GM19468 (cell line): ENCODE data around the gene RFXAP.
"Not testable (repeated sequence)": the region's sequence is repeated elsewhere in the genome, so short reads cannot be mapped to it uniquely, and the experiment has no call there.

Experiments used
- ATAC-seq: cut with Tn5 transposase; IDR thresholded peaks from one replicate; pipeline ENCODE4 v1.9.1; 2021; ENCODE audit warnings: mild to moderate bottlenecking, moderate library complexity, moderate number of reproducible peaks; ENCODE audit not compliant: unreplicated experiment; ENCODE audit errors: extremely low read depth

Gene RFXAP, protein sequence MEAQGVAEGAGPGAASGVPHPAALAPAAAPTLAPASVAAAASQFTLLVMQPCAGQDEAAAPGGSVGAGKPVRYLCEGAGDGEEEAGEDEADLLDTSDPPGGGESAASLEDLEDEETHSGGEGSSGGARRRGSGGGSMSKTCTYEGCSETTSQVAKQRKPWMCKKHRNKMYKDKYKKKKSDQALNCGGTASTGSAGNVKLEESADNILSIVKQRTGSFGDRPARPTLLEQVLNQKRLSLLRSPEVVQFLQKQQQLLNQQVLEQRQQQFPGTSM

DNA sequence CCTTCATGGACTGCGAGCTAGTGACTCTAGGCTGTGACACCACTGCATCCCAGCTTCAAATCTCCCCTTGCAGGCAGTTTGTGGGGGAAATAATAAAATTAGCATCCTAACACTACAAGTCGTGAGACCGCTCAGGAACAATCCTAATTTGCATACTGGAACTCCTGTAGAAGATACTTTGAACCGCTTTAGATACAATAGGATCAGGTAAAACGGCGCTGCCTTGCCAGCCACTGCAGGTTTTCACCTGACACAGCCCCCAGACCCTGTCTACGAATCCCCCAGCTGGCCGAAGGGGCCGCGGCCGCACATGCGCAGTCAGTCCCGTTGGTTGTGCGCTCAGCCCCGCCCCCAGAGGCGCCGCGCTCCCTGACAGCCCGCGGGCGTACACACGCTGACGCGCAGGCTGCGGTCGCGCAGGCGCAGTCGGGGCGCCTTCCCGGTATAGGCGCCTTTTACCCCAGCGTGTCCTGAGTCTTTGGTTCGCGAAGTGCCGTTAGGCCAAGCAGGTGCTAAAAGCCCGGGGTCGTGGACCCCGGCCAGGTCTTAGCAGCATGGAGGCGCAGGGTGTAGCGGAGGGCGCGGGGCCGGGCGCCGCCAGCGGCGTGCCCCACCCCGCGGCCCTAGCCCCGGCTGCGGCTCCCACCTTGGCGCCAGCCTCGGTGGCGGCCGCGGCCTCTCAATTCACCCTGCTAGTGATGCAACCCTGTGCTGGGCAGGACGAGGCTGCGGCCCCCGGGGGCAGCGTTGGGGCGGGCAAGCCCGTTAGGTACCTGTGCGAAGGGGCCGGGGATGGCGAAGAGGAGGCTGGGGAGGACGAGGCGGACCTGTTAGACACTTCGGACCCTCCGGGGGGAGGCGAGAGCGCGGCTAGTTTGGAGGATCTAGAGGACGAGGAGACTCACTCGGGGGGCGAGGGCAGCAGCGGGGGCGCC is at the start of gene RFXAP:
Gene RFXAP, plus strand, starts transcription at position 419 of the 935 bp plus-strand sequence. Its CDS starts 136 bp downstream, at position 555.
- ATAC-seq = peak; percentile 92

GRCh38 chr13:36769545-36769944 is 49.5 kb upstream of the RFXAP start:
- no peak for ATAC-seq

GRCh38 chr13:36770741-36771140 is 48.3 kb upstream of the RFXAP start:
- ATAC-seq = no peak

DNA sequence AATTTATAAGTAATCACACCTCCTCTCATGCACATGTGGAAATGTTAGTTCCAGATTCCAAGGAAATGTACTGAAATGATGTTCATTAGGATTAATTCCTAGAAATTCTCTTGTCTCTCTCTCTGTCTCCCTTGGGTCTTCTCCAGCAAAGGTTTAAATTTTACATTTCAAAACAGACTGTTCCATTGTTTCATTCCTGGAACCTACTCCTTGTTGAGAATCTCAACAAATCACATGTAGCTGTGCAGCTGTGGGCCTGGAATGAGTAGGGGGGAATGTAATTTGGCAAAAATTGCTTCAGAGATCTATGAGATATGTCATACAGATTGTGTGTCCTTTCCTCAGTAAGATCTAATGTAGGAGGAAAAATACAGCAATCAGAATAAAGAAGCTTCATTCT is 46.2 kb upstream of the RFXAP start:
- ATAC-seq = no peak

DNA sequence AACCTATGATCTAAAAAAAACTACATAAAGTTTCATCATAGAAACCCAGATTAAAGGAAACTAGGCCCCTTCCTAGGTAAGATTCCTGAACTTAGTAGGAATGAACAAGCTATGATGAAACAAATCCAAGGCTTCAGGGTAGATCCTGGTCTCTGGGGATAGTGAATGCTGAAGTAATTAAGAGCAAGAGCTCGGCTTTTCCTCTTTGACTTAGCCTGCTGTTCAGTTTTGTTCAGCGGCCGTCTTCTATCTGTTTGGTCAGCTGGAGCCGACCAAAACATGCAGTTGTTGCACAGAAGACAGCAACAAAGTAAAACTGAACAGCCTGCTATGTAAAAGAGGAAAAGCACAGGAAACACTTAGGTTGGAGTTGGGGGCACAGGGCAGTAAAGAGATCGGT is 44.1 kb upstream of the RFXAP start:
- no peak for ATAC-seq

DNA sequence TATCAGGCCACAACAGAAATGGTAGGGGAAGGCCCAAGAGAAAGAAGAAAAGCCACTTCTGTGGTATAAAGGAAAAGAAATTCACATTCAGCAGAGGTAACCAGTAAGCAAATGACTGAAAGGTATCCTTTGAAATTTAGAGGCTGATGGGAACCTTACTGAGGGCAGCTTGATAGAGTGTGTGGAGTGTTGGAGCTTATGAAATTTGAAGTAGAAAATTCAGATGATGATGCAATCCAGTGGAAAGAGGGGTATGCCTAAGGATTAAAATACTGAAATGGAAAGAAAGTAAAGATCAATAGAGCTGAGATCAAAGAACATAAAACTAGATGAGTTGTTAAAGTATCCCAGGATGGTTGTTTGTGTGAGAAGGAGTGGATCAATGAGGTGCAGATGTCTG is 42.8 kb upstream of the RFXAP start:
- ATAC-seq = no peak

DNA sequence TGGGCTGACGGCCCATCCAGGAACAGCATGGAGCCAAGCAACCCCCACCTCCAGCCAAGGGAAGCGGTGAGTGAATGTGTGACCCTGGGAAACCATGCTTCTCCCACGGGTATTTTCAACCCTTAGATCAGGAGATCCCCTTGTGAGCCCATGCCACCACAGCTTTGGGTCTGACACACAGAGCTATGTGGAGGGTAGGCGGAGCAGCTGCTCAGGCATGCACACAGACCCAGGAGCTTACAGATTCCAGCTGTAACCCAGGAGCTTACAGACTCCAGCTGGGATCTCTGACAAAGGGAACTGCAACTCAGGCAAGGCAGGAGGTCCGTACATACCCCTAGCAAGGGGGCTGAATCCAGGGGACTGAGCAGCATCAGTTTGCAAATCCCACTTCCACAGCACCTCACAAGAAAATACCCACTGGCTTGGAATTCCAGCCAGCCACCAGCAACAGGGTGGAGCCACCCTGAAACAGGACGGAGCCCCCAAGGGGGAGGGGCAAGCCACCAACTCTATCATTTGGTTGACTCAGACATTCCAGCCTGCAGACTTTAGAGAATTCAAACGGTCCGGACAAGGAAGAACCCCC is 40.8 kb upstream of the RFXAP start:
- no peak for ATAC-seq

DNA sequence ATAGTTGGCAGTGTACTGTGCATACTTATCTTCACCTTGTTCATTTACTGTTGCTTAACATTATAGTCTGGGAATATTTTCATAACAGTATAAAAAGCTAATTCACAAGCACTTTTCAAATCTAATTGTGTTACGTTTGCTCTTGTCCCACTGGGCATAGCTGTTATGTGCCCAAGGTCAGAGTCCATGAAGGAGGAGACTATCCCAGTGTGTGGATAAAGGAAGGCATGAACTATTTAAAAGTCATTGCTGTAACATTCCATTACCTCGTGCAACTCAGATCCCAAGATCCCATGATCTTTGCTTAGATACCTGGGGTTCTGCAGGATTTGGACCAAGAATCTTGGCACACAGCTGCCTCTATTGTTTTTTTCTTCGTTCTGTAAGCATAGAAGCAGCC is 35.1 kb upstream of the RFXAP start:
- no peak for ATAC-seq

GRCh38 chr13:36786175-36786574 is 32.8 kb upstream of the RFXAP start:
- not testable (repeated sequence) for ATAC-seq

- ATAC-seq = no peak
Measured at GRCh38 chr13:36787181-36787580, 31.8 kb upstream of the RFXAP start.

- ATAC-seq = no peak
Measured at GRCh38 chr13:36788276-36788675, 30.7 kb upstream of the RFXAP start.

DNA sequence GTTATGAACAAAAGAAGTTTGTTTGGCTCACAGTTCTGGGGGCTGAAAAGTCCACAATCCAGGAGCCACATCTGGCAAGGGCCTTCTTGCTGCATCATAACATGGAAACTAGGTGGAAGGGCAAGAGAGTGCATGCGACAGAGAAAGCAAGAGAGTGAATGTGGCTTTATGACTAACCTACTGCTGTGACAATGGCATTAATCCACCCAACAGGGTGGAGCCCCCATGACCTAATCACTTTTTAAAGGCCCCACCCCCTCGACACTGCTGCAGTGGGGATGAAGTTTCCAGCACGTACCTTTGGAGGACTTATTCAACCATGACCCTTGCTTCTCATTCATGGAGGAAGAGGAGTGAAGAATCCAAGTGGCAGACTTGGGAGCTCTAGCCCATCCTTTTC is 30.0 kb upstream of the RFXAP start:
- no peak for ATAC-seq

DNA sequence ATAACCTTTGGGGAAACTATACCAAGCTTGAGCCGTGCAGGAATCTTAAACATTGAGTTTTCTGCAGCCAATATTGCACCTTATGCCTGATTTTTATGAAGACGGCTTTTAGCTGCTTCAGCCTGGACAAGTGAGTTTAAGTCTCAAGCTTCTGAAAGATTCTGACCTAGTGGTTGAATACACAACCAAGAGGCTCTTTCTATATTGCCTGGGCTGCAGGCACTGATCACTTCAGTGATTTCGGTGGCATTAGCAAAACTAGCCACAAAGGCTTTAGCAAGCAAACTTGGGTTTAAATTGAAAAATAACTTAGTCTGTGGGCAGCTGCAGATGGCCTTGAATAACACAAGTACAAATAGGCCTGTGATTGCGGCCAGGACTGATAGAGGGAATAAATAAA is 29.3 kb upstream of the RFXAP start:
- no peak for ATAC-seq

- ATAC-seq = no peak
Measured at GRCh38 chr13:36794706-36795105, 24.3 kb upstream of the RFXAP start.

GRCh38 chr13:36795463-36795862 is 23.6 kb upstream of the RFXAP start:
- ATAC-seq = no peak

- ATAC-seq = no peak
Measured at GRCh38 chr13:36796052-36796451, 23.0 kb upstream of the RFXAP start.

- no peak for ATAC-seq
Measured at GRCh38 chr13:36801035-36801434, 18.0 kb upstream of the RFXAP start.

DNA sequence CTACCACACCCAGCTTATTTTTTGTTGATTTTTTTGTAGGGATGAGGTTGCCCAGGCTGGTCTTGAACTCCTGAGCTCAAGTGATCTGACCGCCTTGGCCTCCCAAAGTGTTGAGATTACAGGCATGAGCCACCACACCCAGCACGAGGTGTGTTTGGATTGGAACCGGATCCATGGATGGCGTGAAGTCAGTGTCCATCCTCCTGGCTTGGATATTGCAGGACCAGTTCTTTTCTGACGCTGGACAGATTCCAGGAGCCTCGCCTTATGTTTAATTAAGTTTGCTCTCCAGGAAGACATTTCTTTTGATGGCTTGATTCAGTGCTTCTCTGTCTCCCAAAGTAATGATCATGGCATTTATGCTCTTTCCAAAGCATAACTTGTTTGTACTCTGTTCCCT is 14.4 kb upstream of the RFXAP start:
- no peak for ATAC-seq

GRCh38 chr13:36806102-36806501 is 12.9 kb upstream of the RFXAP start:
- ATAC-seq = no peak

DNA sequence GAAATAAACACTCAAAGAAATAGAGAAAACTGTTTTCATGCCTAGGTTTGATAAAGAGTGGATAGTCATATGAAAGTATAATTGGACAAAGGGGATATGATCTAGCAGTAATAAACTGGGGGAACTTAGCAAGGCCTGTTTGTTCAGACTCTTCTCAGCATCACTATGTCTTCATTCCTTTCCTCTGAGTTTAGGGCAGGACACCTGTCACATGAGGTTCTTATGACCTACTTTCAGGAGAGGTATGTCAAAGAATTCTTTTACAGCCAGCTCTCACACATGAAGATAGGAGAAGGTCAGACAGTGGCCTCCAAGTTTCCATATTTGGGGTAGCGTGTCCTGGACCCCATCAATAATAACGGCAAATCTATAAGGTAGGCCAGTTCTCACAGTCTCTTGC is 11.4 kb upstream of the RFXAP start:
- ATAC-seq = no peak

DNA sequence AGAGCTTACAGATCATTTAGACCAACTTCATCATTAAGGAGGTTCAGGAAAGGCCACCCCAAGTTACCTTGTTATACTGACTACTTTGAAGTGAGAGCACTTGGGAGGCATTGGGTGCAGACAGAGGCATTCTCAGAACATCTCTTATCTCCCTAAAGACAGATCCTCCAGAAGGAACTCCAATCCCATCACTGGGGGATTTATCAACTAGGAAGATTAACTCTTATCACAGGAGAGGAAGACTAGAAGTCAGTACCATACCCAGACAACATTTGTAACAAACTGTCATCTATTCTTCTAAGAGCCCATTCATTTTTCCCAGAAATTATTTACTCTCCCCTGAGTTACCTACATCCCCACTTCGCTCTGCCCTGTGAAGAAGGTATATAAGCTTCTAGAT is 5.8 kb upstream of the RFXAP start:
- ATAC-seq = no peak
